HG02981 (cell line): Measurements from ENCODE around the gene MCM6.
"Not testable (repeated sequence)": the region's sequence is repeated elsewhere in the genome, so short reads cannot be mapped to it uniquely, and the experiment has no call there.

ENCODE experiments used
- ATAC-seq: cut with Tn5 transposase; IDR thresholded peaks from one replicate; pipeline ENCODE4 v1.9.1; 2021; ENCODE audit warnings: mild to moderate bottlenecking, moderate library complexity; ENCODE audit not compliant: unreplicated experiment

The MCM6 gene

DNA sequence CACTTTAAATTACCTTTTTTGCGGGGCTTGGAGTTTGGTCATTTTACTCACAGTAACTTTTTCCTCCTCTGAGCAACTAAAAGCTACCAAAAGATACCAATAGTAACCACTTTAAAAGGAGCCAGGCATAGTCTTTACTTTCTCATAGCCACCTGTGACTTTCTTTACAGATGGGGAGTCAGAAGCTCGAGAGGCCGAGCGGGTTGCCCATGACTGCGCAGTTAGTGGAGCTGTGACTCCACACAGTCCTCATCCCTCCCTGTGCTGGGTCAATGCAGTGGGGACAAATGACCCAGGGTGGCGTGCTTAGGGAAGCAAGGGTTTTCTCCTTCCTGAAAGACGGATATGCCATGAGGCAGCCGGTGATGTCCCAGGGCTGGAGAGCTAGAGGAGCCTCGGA lies 51.1 kb downstream of the MCM6 start:
- no peak for ATAC-seq

DNA sequence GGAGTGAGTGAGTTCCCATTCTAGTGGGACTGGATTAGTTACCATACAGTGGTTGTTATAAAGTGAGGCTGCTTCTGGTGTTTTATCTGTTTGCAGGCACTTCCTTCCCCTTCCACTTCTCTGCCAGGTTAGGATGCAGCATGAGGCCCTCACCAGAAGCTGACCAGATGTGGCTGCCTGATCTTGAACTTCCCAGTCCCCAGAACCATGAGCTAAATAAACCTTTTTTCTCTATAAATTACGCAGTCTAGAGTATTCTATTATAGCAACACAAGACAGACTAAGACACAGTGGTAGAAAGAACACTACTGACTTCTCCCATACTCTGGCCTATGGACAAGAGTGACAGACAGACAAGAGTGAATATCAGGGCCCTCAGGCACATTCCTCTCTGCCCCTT lies 53.4 kb downstream of the MCM6 start:
- ATAC-seq, result no peak

DNA sequence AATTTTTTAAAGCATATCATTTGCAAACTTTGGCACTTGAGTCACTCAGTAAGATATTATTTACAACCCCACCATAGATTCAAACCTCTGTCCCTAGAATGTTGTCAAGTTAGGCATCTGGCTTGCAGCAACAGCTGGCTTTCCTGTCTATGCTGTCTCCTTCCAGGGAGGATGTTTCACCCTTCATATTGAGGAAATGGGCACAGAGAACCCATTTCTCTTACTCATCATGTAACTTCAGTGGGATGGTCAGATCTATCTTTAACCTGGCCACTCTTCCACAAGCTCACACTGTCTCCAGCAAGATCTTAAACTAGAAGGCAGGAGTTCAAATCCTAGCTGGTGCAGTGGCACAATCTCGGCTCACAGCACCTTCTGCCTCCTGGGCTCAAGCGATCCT lies 55.1 kb downstream of the MCM6 start:
- no peak for ATAC-seq

DNA sequence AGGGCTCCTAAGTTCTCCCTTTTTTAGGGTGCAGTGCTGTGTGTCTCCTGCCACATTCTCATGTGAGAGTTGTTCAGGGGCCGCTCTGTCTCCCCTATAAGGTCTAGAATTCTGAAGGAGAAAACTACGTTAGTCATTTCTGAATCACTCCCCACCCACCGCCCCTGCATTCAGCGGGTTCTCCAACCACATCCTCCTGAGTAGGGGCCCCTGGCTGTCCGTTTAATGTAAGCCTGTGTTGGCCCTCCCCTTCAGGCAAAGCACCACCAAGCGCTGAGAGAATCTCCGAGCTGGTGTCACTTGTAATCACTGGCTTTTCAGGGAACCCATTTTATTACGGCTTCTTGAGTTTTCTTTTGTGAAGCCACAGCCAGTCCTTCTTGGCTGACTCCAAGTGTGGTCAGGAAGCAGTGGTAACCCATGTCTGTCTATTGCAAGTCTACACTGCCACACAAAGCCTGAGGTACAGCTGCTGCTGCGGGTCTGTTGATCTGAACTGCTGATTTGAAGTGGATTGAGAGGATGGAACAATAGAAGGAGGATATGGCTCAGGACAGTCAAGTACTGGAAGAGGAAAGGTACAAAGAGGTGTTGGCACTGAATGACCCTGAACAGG lies 56.1 kb downstream of the MCM6 start:
- peak; percentile 89 for ATAC-seq

DNA sequence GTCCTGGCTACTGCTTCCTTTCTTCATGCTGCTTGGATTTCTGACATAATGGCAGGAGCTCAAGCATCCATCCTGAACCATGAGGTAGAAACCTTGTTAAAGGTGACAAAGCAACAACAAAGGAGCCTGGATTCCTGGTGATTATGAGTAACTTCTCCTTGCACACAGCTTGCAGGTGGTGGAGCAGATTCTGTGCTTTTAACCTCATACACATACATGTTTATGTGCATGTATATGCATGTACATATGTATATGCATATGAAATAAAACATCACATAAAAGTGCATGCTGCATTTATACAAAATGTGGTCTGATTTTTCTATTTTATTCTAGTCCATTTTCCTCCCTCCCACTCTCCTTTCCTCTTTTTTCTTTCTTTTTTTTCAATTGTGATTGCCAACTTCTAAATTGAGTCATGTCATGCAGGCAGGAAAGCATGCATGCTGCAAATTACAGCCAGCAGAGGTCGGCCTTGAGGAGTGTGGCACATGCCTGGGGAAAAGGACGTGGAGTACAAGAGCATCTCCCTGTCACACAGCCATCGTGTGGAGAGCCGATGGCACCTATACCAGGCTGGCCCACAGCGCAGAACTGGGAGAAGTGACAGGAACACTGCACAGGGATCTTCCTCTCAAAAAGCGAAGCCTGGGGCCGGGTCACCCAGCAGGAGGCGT lies 57.2 kb downstream of the MCM6 start:
- ATAC-seq, result no peak

DNA sequence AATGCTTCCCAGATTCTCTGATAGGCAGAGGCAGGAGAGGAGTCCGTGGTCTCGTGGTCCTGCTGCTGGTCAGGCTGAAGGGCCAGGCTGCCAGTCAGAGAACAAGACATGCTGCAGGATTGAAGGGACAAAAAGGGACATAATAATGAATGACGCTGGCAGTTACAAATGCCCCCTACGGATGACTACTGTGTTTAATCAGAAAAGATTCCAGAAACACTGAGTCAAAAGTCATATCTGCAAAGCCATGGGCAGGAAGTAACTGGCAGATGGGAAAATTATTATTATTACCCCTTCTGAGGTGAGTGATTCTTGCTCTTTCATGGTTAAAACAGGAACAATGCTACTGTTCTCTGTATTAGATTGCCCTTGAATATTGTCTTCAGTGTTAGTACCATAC lies 58.3 kb downstream of the MCM6 start:
- ATAC-seq, result no peak

DNA sequence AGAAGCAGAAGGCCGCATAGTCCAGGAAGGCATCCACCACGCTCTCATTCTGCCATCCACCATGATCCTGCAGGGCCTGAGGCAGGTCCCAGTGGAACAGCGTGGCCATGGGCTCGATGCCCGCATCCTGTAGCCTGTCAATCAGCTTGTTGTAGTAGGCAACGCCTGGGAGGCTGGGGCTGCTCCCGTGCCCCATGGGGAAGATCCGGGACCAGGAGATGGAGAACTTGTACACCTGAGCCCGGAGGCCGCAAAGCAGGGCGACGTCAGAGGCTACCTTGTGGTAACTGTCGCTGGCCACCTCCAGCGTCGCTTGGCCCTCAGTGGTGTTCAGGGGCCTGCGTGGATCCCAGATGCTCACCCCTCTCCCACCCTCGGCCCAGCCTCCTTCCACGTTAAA lies 58.8 kb downstream of the MCM6 start:
- ATAC-seq, result no peak

DNA sequence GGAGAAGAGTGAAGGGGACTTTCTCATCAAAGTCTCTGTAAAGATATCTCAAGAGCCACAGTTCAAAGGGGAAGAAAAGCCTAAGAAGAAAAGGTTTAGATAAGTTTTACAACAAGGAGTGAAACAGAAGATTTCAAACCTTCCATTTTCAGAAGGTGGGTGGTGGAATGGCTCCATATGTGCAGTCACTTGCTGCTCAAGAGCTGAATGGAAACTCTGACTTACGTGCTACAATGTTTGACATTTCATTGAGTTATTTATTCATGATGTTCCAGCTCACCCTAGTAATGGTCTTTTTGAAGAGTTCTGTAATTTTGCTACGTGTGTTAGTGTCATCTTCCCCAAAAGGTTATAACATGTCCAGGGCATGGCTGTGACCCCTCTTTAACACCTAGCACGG lies 61.0 kb downstream of the MCM6 start:
- no peak for ATAC-seq

DNA sequence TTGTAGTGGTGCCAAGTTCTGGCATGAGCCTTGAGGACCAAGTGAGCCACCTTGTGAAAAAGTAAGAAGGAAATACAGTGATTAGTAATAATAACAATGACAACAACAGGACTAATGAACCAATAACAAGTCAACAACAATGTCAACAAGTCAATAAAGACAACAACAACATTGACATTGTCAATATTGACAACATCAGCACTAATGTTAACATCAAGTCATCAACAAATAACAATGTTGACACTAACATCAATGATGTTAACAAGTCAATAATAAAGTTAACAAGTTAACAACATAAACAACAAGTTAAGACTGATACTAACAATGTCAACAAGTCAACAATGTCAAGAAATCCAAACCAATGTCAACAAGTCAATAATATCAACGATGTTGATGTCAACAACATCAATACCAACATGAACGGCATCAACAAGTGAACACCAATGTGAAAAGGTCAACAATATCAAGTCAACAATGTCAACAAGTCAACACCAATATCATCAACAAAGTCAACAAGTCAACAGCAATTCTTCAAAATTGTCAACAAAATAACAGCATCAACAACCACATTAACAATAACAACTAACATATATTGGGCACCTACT lies 63.2 kb downstream of the MCM6 start:
- no peak for ATAC-seq

DNA sequence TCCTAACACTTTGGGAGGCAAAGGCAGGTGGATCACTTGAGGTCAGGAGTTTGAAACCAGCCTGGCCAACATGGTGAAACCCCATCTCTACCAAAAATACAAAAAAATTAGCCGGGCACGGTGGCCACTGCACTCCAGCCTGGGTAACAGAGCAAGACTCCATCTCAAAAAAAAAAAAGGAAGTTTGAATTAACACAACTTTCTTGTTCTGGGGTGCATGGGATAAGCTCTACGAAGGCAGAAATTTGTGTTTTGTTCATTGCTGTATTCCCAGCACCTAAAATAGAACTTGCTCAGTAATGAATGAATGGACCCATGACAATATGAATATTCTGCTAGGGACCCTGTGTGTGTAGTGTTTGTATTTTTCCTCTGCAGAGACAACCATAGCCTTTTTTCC lies 68.4 kb downstream of the MCM6 start:
- ATAC-seq, result not testable (repeated sequence)

DNA sequence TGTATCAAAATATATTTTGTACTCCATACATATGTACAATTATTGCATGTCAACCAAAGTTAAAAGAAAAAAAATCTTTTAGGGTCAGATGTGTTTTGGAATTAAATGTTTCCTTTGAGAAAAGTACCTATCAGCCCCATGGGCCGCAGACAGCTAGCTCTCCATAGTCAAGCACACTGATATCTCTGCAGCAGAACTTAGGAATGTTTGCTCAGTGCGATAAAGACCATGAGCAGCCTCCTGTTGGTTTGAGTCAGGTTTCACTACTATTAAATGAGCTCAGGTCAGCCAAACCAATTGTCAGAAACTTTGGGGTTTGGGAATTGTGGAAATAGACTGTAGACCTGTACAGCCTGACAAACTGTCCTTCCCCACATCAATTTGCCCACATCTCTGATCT lies 73.0 kb downstream of the MCM6 start:
- no peak for ATAC-seq

DNA sequence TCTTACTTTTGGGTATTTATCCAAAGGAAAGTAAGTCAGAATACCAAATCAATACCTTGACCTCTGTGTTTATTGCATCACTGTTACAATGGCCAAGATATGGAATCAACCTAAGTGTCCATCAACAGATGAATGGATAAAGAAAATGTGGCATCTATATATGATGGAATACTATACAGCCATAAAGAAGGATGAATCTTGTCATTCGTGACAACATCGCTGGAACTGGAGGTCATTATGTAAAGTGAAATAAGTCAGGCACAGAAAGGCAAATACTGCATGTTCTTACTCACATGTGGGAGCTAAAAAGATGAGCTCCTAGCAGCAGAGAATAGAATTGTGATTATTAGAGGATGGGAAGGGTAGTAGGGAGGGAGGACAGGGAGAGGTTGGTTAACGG lies 73.9 kb downstream of the MCM6 start:
- no peak for ATAC-seq

DNA sequence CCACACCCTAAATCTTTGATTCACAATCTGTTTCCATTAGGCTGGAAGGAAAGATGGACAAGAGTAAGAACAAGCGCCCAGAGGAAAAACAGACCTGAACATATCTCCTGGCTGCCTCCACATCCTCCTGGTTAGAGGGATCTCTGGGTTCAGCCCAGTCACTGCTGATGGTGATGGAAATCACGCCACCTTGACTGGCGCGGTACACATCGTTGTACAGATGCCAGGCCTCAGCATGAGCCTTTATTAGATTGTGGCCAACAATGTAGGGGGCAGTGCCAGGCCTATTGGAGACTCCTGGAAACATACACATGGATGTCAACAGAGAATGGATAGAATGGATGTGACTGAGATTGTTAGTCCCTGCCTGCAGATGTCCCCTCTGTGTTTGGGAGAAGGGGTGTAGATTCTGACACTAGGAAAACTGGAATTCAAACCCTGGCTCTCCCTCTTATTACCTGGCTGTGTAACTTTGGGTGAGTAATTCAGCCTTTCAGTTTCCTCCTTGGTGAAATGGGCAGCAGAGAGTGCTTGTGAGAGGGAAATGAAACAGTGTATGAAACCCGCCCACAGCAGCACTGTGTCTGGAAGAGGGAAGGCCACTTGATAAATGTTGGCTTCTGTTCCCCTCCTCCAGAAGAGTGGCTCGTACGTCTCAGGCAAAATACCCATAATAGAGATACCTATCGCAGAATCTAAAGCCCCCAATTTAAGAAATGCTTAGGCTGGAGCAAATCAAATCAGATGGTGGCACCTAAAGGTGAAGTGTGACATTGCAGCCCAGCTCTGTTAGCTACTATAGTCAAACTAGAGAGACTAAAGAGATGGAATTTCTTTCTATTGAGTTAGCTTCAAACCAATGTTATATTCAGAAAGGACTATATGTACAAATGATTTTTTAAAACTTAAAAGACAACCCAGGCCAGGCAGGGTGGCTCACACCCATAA lies 75.5 kb downstream of the MCM6 start:
- ATAC-seq, result no peak

DNA sequence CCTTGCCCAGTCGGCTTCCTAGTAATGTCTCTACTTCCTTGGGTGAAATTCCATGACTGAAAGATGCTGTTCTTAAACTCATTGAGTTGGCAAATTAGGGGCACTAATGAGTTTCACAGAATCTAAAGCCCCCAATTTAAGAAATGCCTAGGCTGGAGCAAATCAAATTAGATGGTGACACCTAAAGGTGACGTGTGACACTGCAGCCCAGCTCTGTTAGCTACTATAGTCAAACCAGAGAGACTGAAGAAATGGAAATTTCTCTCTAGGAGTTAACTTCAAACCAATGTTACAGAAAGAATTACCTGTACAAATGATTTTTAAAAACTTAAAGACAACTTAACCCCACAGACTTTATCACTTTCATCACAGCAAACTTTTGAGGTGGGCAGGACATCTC lies 76.5 kb downstream of the MCM6 start:
- ATAC-seq, result no peak

DNA sequence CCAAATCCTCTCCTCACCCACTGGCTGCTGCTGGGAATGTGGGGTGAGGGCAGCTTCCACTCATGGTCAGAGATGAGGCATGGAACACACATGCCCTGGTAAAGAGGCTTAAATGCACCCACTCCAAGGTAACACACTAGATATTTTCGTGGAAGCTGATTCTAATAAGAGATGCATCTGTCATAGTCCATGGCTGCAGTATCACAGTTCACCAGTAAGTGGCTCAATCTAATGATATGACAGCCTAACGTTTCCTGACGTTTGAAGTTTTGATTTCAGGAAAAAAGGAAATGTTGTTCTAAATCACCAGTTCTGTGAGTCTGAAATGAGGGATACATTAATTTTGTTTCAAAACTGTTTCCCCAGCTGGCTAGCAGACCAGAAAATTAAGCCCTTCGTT lies 77.5 kb downstream of the MCM6 start:
- ATAC-seq, result no peak

DNA sequence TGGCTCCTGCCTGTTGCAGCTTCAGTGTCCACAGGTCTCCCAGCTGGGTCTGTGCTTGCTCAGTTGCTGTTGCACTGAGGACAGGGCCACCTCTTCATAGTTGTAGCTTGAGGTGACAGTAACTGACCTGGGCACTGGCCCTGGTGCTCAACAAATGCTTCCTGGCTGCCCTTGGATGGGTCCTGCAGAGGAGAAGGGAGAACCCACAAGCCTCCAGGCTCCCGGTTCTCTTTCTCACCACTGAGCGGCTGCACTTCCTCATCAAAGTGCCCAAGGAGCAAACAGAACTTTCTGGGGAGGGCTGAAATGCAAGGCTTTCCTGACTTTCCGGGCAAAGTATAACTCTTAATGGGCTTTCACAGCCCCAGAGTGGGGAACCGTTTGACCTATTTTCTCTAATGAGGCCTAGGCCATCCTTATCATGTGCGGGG lies 78.0 kb downstream of the MCM6 start:
- ATAC-seq, result no peak

DNA sequence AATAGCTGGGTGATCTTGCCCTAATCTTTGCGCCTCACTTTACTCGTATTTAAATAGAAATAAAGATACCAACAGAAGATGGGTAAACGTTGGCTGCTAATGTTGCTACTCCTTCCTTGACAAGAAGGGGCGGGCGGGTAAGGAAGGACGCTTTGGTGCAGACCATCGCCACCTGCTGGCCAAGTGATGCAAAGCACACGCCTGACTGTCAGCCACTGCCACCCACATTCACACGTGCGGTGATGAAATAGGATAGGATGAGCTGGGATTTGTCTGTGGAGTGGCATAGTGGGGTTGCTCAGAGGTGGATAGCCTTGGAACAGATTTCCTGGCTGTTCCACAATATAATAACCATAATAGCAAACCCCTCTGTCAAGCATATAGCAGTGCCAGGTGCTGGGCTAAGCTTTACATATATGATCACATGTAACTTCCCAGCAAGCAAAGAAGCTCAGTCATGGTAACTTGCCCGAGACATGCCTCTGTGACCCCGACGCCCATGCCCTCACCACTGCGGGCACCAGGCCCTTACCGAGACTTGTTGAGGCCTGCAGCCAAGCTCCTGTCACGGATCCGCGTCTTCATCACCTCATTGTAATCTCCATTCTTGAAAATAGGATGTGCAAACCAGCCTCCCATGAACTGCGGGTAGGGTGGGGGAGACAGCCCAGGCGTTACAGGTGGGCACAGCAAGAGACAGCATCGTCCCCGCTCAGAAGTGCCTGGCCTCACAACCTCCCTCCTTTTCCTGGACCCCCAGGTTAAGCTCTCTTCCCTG lies 78.6 kb downstream of the MCM6 start:
- ATAC-seq, result peak; percentile 56

DNA sequence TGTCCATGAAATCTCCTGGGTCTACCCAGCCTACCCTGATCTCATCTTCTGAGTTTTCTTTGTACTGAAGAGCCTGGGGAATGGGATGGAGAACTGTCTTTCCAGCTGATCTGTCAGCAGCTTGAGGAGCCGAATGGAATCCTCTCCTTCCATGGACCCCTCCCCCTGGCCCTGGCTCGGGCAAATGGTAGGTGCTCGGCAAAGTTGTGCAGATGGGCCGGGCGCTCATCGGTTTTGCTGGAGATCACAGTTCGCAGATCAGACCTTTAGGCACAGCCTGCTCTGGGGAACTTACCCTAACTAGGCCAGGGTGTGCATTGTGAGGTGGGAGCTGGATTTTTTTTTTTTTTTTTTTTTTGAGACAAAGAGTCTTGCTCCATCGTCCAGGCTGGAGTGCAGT lies 79.6 kb downstream of the MCM6 start:
- no peak for ATAC-seq

DNA sequence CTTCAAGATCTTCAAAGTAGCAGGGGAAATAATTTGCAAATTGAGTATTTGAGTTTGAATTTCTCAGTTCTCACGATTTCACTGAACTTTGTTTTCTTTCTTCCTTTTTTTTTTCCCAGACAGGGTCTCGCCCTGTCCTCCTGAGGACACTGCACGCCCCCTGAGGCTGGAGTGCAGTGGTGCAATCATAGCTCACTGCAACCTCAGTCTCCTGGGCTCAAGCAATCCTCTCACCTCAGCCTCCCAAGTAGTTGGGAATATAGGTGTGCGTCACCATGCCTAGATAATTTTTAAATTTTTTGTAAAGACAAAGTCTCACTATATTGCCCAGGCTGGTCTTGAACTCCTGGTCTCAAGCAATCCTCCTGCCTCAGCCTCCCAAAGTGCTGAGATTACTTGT lies 80.6 kb downstream of the MCM6 start:
- ATAC-seq, result not testable (repeated sequence)

DNA sequence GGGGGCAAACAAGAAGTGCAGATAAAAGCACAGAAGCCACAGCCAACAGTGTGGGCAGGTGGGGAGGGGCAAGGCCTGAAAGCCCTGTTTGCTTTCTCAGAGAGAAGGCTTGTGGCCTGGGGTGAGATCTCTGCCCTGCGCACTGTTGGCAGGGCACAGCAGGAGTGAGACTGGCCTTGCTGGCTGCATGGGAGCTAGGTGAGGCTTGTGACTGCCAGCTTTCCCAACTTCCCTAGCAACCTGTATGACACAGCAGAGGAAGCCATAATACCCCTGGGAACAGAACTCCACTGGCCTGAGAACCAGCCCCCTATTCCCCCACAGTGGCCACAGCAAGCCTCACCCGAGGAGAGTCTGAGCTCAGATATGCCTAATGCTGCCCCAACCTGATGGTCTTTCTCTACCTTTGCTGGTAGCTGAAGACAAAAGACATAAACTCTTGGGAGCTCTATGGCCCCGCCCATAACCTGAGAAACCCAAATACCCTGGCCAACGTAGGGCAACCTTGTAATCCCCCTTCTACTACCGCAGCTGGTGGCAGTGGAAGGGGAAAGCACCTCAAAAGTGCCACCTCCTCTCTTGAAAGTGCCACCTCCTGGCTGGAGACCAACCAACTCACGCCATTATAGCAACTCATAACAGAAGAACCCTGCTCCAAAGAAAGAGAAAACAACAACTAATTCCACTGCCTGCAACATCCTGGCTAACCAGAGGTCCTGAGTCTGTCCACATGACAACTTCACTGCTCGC lies 83.7 kb downstream of the MCM6 start:
- no peak for ATAC-seq
